GM12892 (cell line): Measurements from ENCODE around the gene SETMAR.

Experiments
- DNase-seq: peaks from one replicate; pipeline ENCODE4 v3.0.0; 2011; ENCODE audit not compliant: insufficient read length
- FAIRE-seq: peaks from 2 replicates; lab custom pipeline; 2011; peaks lifted over from hg19 to GRCh38; lab: Jason Lieb, UNC
- POLR2A ChIP-seq: IDR thresholded peaks from 2 replicates; pipeline ENCODE4 v1.6.1; 2011; ENCODE audit warnings: low read depth, low read length, control low read depth
- POLR2AphosphoS5 ChIP-seq: IDR thresholded peaks from 2 replicates; pipeline ENCODE4 v1.6.1; 2011; ENCODE audit warnings: low read depth, low read length, control low read depth
- TAF1 ChIP-seq: IDR thresholded peaks from 2 replicates; pipeline ENCODE4 v1.6.1; 2011; ENCODE audit warnings: low read depth, mild to moderate bottlenecking, control low read depth, low read length, borderline replicate concordance

The SETMAR gene

GRCh38 chr3:4356546-4357410 lies 53.6 kb downstream of the SETMAR start:
- FAIRE-seq (no peak), DNase-seq (no peak)
- TF ChIP-seq POLR2AphosphoS5 (no peak), POLR2A (no peak), TAF1 (no peak)

- FAIRE-seq (no peak), DNase-seq (no peak)
- TF ChIP-seq TAF1 (no peak), POLR2A (no peak), POLR2AphosphoS5 (no peak)
Measured at GRCh38 chr3:4358273-4358672, 55.1 kb downstream of the SETMAR start.

GRCh38 chr3:4359805-4360502 lies 56.8 kb downstream of the SETMAR start:
- no peak for TF ChIP-seq POLR2A
- TF ChIP-seq TAF1: no peak
- TF ChIP-seq POLR2AphosphoS5: no peak
- no peak for FAIRE-seq
- no peak for DNase-seq

GRCh38 chr3:4360817-4361216 lies 57.6 kb downstream of the SETMAR start:
- DNase-seq: no peak
- TF ChIP-seq POLR2AphosphoS5: no peak
- no peak for TF ChIP-seq POLR2A
- no peak for TF ChIP-seq TAF1
- no peak for FAIRE-seq

GRCh38 chr3:4362523-4362922 lies 59.4 kb downstream of the SETMAR start:
- TF ChIP-seq POLR2AphosphoS5 (no peak), POLR2A (no peak), TAF1 (no peak)
- no peak for FAIRE-seq
- DNase-seq: no peak
